Measurements from ENCODE around the gene PTPRA. TPM values are rescaled to one million over a fixed set of nuclear protein-coding genes. Genes with fewer than 3 reads are reported as not detected.
A peak's percentile ranks its signal among the peaks of the same experiment; 100 is the strongest.
"Not testable (repeated sequence)": the region's sequence is repeated elsewhere in the genome, so short reads cannot be mapped to it uniquely, and the experiment has no call there.

The PTPRA gene
- 10 to 100 TPM; 50.7 to 96.7 (median 64.1) TPM for total RNA-seq

GRCh38 chr20:2873010-2873746 is at the start of gene PTPRA:
Gene PTPRA, plus strand, starts transcription at chr20:2873481. Its CDS starts 90,797 bp downstream, at chr20:2964278.
- 0% methylated on average over 41 to 56 of the region's 83 CpGs for WGBS, 2 donors
- H3K4me3 ChIP-seq (ENCODE audit: low read depth, poor library complexity, severe bottlenecking), result peak within 1 kb of the TSS; percentile 88
- TF ChIP-seq POLR2A (IDR thresholded peaks at IDR 0.05) (peak in 1 of 2 donors; percentile 35), CTCF (IDR thresholded peaks at IDR 0.05) (no peak)
- peak; percentile 89 to 98 for DNase-seq (ENCODE audit: low spot score in 2 of 2)
- intact Hi-C loops (cut with DNase I; ENCODE audit: low total_unique reads), result no loop called here

DNA sequence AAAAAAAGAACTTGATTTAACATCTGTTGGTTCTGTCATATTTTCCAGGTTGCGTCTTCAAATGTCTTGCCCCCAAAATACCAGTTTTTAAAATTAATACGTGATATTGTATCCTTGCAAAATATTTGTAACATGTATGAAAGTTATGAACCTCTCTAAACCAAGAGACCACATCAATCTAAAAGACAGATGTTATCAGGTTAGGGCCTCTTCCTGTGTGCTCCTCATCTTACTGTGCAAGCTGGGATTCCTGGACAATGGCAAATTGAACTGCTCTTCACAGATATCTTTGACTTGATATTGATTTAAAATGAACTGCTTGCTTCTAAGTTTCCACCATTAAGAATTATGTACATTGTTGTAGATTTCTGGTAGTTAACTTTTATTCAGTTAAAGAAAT is 47.5 kb upstream of the PTPRA start:
- intact Hi-C loops (cut with DNase I; ENCODE audit: low total_unique reads), result no loop called here
- WGBS, 2 donors, result 90 to 92% methylated on average over 2 of the region's 2 CpGs
- TF ChIP-seq POLR2A (IDR thresholded peaks at IDR 0.05) (no peak), CTCF (IDR thresholded peaks at IDR 0.05) (no peak)
- H3K4me3 ChIP-seq (ENCODE audit: low read depth, poor library complexity, severe bottlenecking), result no peak overlapping the region
- DNase-seq (ENCODE audit: low spot score in 2 of 2), result no peak

GRCh38 chr20:2826655-2827054 is 46.6 kb upstream of the PTPRA start:
- TF ChIP-seq CTCF (IDR thresholded peaks at IDR 0.05) (no peak), POLR2A (IDR thresholded peaks at IDR 0.05) (no peak)
- 83 to 85% methylated on average over 4 of the region's 4 CpGs for WGBS, 2 donors
- H3K4me3 ChIP-seq (ENCODE audit: low read depth, poor library complexity, severe bottlenecking), result no peak overlapping the region
- intact Hi-C loops (cut with DNase I; ENCODE audit: low total_unique reads), result no loop called here
- DNase-seq (ENCODE audit: low spot score in 2 of 2), result no peak

GRCh38 chr20:2829376-2829775 is 43.9 kb upstream of the PTPRA start:
- WGBS, 2 donors, result 66 to 73% methylated on average over 6 of the region's 6 CpGs
- DNase-seq (ENCODE audit: low spot score in 2 of 2), result peak in 1 of 2 donors; percentile 60
- TF ChIP-seq CTCF (IDR thresholded peaks at IDR 0.05), result no peak
- TF ChIP-seq POLR2A (IDR thresholded peaks at IDR 0.05), result no peak
- no peak overlapping the region for H3K4me3 ChIP-seq (ENCODE audit: low read depth, poor library complexity, severe bottlenecking)
- intact Hi-C loops (cut with DNase I; ENCODE audit: low total_unique reads), result no loop called here

GRCh38 chr20:2831206-2831605 is 42.1 kb upstream of the PTPRA start:
- intact Hi-C loops (cut with DNase I; ENCODE audit: low total_unique reads); H3K4me3 ChIP-seq (ENCODE audit: low read depth, poor library complexity, severe bottlenecking): not testable (repeated sequence)
- DNase-seq (ENCODE audit: low spot score in 2 of 2), result peak in 1 of 2 donors; percentile 56
- WGBS, 2 donors, result 78 to 82% methylated on average over 7 of the region's 7 CpGs

GRCh38 chr20:2833761-2834160 is 39.5 kb upstream of the PTPRA start:
- WGBS, 2 donors, result 80 to 85% methylated on average over 1 of the region's 1 CpG
- intact Hi-C loops (cut with DNase I; ENCODE audit: low total_unique reads), result no loop called here
- H3K4me3 ChIP-seq (ENCODE audit: low read depth, poor library complexity, severe bottlenecking), result no peak overlapping the region
- no peak for TF ChIP-seq CTCF (IDR thresholded peaks at IDR 0.05)
- TF ChIP-seq POLR2A (IDR thresholded peaks at IDR 0.05), result no peak
- no peak for DNase-seq (ENCODE audit: low spot score in 2 of 2)
